Esophagus muscularis mucosa (tissue), 4 donors: ENCODE measurements around the gene ZKSCAN7. TPM values are rescaled to one million over a fixed set of nuclear protein-coding genes. Genes with fewer than 3 reads are reported as not detected.
"Not testable (repeated sequence)": the region's sequence is repeated elsewhere in the genome, so short reads cannot be mapped to it uniquely, and the experiment has no call there.

Source experiments
- DNase-seq: peaks from one replicate; pipeline ENCODE4 v3.0.0-alpha.2; 2017; ENCODE audit errors: extremely low spot score
- H3K27ac ChIP-seq, 4 donors: fragments of 200-600 bp; sonication (generic); replicated peaks in 1 of 4; 1 replicate in 3 of 4; 2 replicates in 1 of 4; pipeline ENCODE4 v1.5.1; 2016 to 2019; ENCODE audit warnings: mild to moderate bottlenecking in 1 of 4
- H3K27me3 ChIP-seq, 4 donors: fragments of 200-600 bp; sonication (generic); one replicate each; pipeline versions ENCODE4 v1.5.1 to v1.6.0; 2016 to 2019
- H3K36me3 ChIP-seq, 4 donors: fragments of 200-600 bp; sonication (generic); one replicate each; pipeline ENCODE4 v1.5.1; 2016 to 2019
- H3K4me1 ChIP-seq, 4 donors: fragments of 200-600 bp; sonication (generic); one replicate each; pipeline ENCODE4 v1.5.1; 2016 to 2019
- H3K4me3 ChIP-seq, 4 donors: fragments of 200-600 bp; sonication (generic); 1 replicate in 2 of 4; 2 replicates in 2 of 4; pipeline ENCODE4 v1.5.1; 2016 to 2019; ENCODE audit warnings: mild to moderate bottlenecking in 4 of 4, moderate library complexity in 1 of 4
- H3K9me3 ChIP-seq, 4 donors: fragments of 200-600 bp; sonication (generic); 1 replicate in 3 of 4; 2 replicates in 1 of 4; pipeline ENCODE4 v1.5.1; 2016 to 2019
- EP300 ChIP-seq: sonication (generic); formaldehyde crosslinking; IDR thresholded peaks from one replicate; pipeline ENCODE4 v1.6.1; 2017; ENCODE audit warnings: antibody characterized with exemption
- POLR2A ChIP-seq: fragments of 450-650 bp; IDR thresholded peaks from one replicate; pipeline ENCODE4 v1.6.1; 2017; ENCODE audit warnings: antibody characterized with exemption, moderate library complexity, mild to moderate bottlenecking, low read depth
- POLR2AphosphoS5 ChIP-seq, 2 donors: sonication (generic); formaldehyde crosslinking; IDR thresholded peaks; one replicate each; pipeline ENCODE4 v1.6.1; 2017; ENCODE audit warnings: antibody characterized with exemption in 2 of 2
- WGBS: methylation state at CpG from one replicate; pipeline ENCODE4 v1.1.5; 2018; 5-methylcytosine and 5-hydroxymethylcytosine counted together
- intact Hi-C: fragments of 100-400 bp; cut with DNase I; formaldehyde crosslinking; loops from one replicate; pipeline ENCODE4 v1.15.1; 2023
- total RNA-seq, 4 donors: library from RNA; depleted of rRNA; stranded (reverse); fragments of >200 nt; gene quantifications; one replicate each; pipeline versions ENCODE4 v1.1.0 to v1.2.1, GENCODE V29; 2016
- TF ChIP-seq, protein P1 (sequence below), 3 experiments: fragments of 200-600 bp in 2 of 3; fragments of 450-650 bp in 1 of 3; sonication (generic) in 2 of 3; IDR thresholded peaks; one replicate each; pipeline ENCODE4 v1.5.1; 2017 to 2019; ENCODE audit warnings: antibody characterized with exemption in 3 of 3, mild to moderate bottlenecking in 2 of 3, moderate library complexity in 1 of 3

ZKSCAN7 gene
- total RNA-seq, 4 donors from 2014 or later: 1.8 to 6.6 (median 3.9) TPM

DNA sequence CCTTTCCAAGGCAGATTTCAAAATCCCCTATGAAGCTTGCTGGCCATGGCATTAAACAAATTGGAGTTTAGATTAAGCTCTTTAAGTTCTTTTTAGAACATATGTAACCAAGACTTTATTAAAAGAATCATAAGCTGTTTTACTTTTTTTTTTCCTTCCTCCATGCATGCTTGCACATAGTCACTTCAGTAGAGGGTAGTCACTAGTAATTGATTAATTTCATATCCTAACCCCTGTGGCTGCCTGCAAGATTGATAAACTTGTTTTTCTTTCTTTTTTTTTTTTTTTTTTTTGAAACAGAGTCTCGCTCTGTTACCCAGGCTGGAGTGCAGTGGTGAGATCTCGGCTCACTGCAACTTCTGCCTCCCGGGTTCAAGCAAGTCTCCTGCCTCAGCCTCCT is 33.3 kb upstream of the ZKSCAN7 start:
- DNase-seq: no peak
- Histone ChIP-seq H3K4me3 (no peak overlapping the region), H3K27me3 (peaks cover 0 to 39% (median 0%) of the 10 kb centered on the region in 4 donors), H3K27ac (no peak overlapping the region), H3K4me1 (no peaks in the 10 kb centered on the region), H3K9me3 (no peaks in the 10 kb centered on the region), H3K36me3 (no peaks in the 10 kb centered on the region)
- intact Hi-C loops: no loop called here
- WGBS: 100% methylated on average over 3 of the region's 3 CpGs
- TF ChIP-seq POLR2A: no peak
- TF ChIP-seq, protein P1, sequence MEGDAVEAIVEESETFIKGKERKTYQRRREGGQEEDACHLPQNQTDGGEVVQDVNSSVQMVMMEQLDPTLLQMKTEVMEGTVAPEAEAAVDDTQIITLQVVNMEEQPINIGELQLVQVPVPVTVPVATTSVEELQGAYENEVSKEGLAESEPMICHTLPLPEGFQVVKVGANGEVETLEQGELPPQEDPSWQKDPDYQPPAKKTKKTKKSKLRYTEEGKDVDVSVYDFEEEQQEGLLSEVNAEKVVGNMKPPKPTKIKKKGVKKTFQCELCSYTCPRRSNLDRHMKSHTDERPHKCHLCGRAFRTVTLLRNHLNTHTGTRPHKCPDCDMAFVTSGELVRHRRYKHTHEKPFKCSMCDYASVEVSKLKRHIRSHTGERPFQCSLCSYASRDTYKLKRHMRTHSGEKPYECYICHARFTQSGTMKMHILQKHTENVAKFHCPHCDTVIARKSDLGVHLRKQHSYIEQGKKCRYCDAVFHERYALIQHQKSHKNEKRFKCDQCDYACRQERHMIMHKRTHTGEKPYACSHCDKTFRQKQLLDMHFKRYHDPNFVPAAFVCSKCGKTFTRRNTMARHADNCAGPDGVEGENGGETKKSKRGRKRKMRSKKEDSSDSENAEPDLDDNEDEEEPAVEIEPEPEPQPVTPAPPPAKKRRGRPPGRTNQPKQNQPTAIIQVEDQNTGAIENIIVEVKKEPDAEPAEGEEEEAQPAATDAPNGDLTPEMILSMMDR (IDR thresholded peaks at IDR 0.05): no peak
- TF ChIP-seq POLR2AphosphoS5 (IDR thresholded peaks at IDR 0.05): no peak
- no peak for TF ChIP-seq EP300

DNA sequence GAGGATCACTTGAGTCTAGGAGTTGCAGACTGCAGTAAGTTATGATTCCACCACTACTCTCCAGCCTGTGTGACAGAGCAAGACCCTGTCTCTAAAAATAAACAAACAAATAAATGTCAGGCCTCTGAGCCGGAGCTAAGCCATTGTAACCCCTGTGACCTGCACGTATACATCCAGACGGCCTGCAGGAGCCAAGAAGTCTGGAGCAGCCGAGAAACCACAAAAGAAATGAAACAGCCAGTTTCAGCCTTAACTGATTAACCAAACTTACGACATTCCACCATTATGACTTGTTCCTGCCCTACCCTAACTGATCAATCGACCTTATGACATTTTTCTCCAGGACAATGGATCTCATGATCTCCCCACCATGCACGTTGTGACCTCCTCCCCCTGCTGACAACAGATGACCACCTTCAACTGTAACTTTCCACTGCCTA is 32.5 kb upstream of the ZKSCAN7 start:
- no peak overlapping the region for H3K27ac ChIP-seq
- TF ChIP-seq POLR2AphosphoS5 (IDR thresholded peaks at IDR 0.05): no peak
- TF ChIP-seq, protein P1 (IDR thresholded peaks at IDR 0.05): no peak
- TF ChIP-seq POLR2A: no peak
- no peak for TF ChIP-seq EP300
- H3K4me3 ChIP-seq: no peak overlapping the region
- no peaks in the 10 kb centered on the region for H3K9me3 ChIP-seq
- WGBS: 54% methylated on average over 7 of the region's 7 CpGs
- H3K27me3 ChIP-seq: peaks cover 0 to 47% (median 0%) of the 10 kb centered on the region in 4 donors
- intact Hi-C loops: no loop called here
- DNase-seq: no peak
- no peaks in the 10 kb centered on the region for H3K36me3 ChIP-seq
- no peaks in the 10 kb centered on the region for H3K4me1 ChIP-seq

DNA sequence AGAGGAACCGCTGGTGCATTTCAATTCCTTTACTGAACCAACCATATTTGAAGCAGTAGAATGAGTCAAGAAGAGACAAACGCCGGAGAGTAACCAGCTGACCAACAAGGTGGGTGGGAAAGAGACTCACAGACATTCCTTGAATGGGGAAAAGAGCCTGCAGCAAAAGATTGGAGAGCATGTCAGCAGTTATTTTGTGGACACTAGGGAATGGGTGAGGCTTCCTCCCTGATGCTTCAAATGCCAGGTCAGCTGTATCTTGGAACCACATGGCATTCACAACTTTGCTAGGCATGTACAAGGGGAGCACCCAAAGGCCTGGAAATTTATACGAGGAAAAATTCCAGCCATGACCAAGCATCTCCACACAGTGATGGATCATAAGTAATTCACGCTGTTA is 29.9 kb upstream of the ZKSCAN7 start:
- peaks cover 0 to 61% (median 0%) of the 10 kb centered on the region in 4 donors for H3K27me3 ChIP-seq
- H3K4me3 ChIP-seq: no peak overlapping the region
- H3K4me1 ChIP-seq: no peaks in the 10 kb centered on the region
- TF ChIP-seq POLR2A (no peak), POLR2AphosphoS5 (IDR thresholded peaks at IDR 0.05) (no peak), EP300 (no peak)
- TF ChIP-seq, protein P1 (IDR thresholded peaks at IDR 0.05): no peak
- H3K27ac ChIP-seq: no peak overlapping the region
- intact Hi-C loops: no loop called here
- no peaks in the 10 kb centered on the region for H3K9me3 ChIP-seq
- DNase-seq: no peak
- no peaks in the 10 kb centered on the region for H3K36me3 ChIP-seq
- WGBS: 81% methylated on average over 5 of the region's 5 CpGs

DNA sequence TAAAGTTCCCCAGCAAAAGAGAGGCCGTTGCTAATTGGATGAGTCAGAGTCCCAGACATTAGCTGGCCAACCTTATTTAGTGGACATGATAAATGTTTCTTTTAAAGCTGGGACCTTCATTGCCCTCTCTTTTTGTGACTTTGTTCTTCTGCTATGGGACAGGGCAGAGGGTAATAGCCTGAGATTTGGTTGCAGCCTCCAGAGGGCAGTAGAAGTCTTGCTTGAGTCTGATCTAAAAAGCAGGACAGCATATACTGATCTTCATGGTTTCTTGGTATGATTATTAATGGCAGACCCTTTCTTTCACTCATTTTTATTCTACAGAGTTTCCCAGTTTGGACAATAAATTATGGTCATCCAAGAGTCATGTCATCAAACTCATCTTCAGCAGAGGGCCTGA is 25.1 kb upstream of the ZKSCAN7 start:
- Histone ChIP-seq H3K27me3 (peaks cover 0 to 38% (median 0%) of the 10 kb centered on the region in 4 donors), H3K36me3 (no peaks in the 10 kb centered on the region), H3K4me3 (no peak overlapping the region), H3K4me1 (no peaks in the 10 kb centered on the region), H3K27ac (no peak overlapping the region), H3K9me3 (no peaks in the 10 kb centered on the region)
- 9% methylated on average over 1 of the region's 1 CpG for WGBS
- no peak for DNase-seq
- TF ChIP-seq, protein P1 (IDR thresholded peaks at IDR 0.05): no peak
- no peak for TF ChIP-seq EP300
- no peak for TF ChIP-seq POLR2AphosphoS5 (IDR thresholded peaks at IDR 0.05)
- TF ChIP-seq POLR2A: no peak
- intact Hi-C loops: no loop called here

DNA sequence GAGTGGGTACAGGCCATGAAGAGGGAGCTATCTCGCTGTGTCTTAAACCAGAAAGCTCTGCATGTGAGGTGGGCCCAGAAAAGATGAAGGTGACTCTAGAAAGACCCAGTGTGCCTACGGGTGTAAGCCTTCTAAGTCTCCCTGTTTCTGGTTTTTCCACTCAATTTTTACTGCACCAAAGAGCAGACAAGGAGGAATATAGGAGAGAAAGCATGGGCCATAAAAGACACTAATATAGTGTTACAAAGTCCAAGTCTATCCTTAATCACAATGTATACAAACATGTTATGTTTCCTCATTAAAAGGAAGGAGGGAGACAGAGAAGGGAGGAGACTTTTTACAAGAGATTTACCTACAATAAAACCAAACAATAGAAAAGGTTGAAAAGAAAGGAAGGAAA is 24.1 kb upstream of the ZKSCAN7 start:
- Histone ChIP-seq H3K9me3 (no peaks in the 10 kb centered on the region), H3K27ac (no peak overlapping the region), H3K27me3 (peaks cover 0 to 41% (median 0%) of the 10 kb centered on the region in 4 donors), H3K4me3 (no peak overlapping the region), H3K4me1 (no peaks in the 10 kb centered on the region), H3K36me3 (no peaks in the 10 kb centered on the region)
- TF ChIP-seq EP300 (no peak), POLR2AphosphoS5 (IDR thresholded peaks at IDR 0.05) (no peak), POLR2A (no peak)
- TF ChIP-seq, protein P1 (IDR thresholded peaks at IDR 0.05): no peak
- intact Hi-C loops: no loop called here
- WGBS: 70% methylated on average over 2 of the region's 2 CpGs
- no peak for DNase-seq

DNA sequence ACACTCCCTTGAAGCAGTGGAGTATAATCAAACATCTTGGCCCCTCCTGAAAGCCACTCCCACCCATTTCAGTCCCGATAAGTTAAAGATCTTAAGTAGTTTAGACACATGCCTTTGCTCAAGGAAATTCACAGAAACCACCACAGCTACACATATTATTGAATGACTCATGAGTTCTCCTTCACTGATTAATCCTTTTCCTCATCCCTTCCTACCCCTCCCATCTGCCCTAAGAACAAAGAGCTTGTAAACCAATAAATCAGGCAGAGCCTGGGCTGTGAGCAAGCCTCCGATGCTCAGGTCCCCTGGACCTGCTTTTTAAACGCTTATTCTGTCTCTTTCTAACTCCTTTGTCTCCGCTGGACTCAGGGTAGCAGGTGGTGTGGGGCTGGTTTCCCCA is 20.3 kb upstream of the ZKSCAN7 start:
- peaks cover 0 to 46% (median 0%) of the 10 kb centered on the region in 4 donors for H3K27me3 ChIP-seq
- H3K4me3 ChIP-seq, intact Hi-C loops, H3K27ac ChIP-seq, DNase-seq, H3K36me3 ChIP-seq, H3K9me3 ChIP-seq, H3K4me1 ChIP-seq: not testable (repeated sequence)
- WGBS: 47% methylated on average over 4 of the region's 4 CpGs
